ENCODE data around the gene CBL.

CBL gene

GRCh38 chr11:119324189-119324588 is 118.0 kb downstream of the CBL start:
- H3K4me3 ChIP-seq (ENCODE audit: low read depth, low read length): no peak overlapping the region
- DNase-seq (ENCODE audit: low read depth): no peak
- TF ChIP-seq CTCF (IDR thresholded peaks at IDR 0.05; ENCODE audit: low read depth, low read length, missing control alignments): no peak

GRCh38 chr11:119329320-119329719 is 123.2 kb downstream of the CBL start:
- no peak for TF ChIP-seq CTCF (IDR thresholded peaks at IDR 0.05; ENCODE audit: low read depth, low read length, missing control alignments)

GRCh38 chr11:119330237-119330636 is 124.1 kb downstream of the CBL start:
- H3K4me3 ChIP-seq (ENCODE audit: low read depth, low read length): no peak overlapping the region
- TF ChIP-seq CTCF (IDR thresholded peaks at IDR 0.05; ENCODE audit: low read depth, low read length, missing control alignments): no peak
- no peak for DNase-seq (ENCODE audit: low read depth)

More at GRCh38 chr11:119329320-119329719, 123.2 kb downstream of the CBL start:
- H3K4me3 ChIP-seq (ENCODE audit: low read depth, low read length): no peak overlapping the region
- DNase-seq (ENCODE audit: low read depth): no peak

- H3K4me3 ChIP-seq (ENCODE audit: low read depth, low read length): no peak overlapping the region
- no peak for DNase-seq (ENCODE audit: low read depth)
- no peak for TF ChIP-seq CTCF (IDR thresholded peaks at IDR 0.05; ENCODE audit: low read depth, low read length, missing control alignments)
Measured at GRCh38 chr11:119332111-119332765, 126.1 kb downstream of the CBL start.

GRCh38 chr11:119334174-119334930 is 128.2 kb downstream of the CBL start, which contains the start of gene RNF26:
Gene RNF26, plus strand, starts transcription at chr11:119334527. Its CDS starts 596 bp downstream, at chr11:119335123.
- H3K4me3 ChIP-seq (ENCODE audit: low read depth, low read length): peak within 1 kb of the TSS; percentile 99
- no peak for TF ChIP-seq CTCF (IDR thresholded peaks at IDR 0.05; ENCODE audit: low read depth, low read length, missing control alignments)
- DNase-seq (ENCODE audit: low read depth): peak; percentile 97

- peak overlapping the region; percentile 99 for H3K4me3 ChIP-seq (ENCODE audit: low read depth, low read length)
- TF ChIP-seq CTCF (IDR thresholded peaks at IDR 0.05; ENCODE audit: low read depth, low read length, missing control alignments): no peak
- no peak for DNase-seq (ENCODE audit: low read depth)
Measured at GRCh38 chr11:119335091-119335654, 129.0 kb downstream of the CBL start.
